GM13977 (cell line): ENCODE data around the gene FBN1.

Source experiments
- DNase-seq: peaks from one replicate; pipeline ENCODE4 v3.0.0; 2012; ENCODE audit warnings: low spot score
- in situ Hi-C: fragments of 300-500 bp; cut with MboI; formaldehyde crosslinking; loops from one replicate; pipeline ENCODE4 v1.12.0; 2022; ENCODE audit warnings: low sequenced_read_pairs, low pct_unique_long_range_greater_than_20kb, mixed read lengths, inconsistent platforms; ENCODE audit not compliant: unreplicated experiment
- TF ChIP-seq, protein P1 (sequence below): IDR thresholded peaks from 2 replicates; pipeline ENCODE4 v1.5.1; 2012; ENCODE audit warnings: mild to moderate bottlenecking, control low read depth; ENCODE audit not compliant: insufficient read depth; ENCODE audit errors: extremely low read depth, missing control alignments

Gene FBN1

DNA sequence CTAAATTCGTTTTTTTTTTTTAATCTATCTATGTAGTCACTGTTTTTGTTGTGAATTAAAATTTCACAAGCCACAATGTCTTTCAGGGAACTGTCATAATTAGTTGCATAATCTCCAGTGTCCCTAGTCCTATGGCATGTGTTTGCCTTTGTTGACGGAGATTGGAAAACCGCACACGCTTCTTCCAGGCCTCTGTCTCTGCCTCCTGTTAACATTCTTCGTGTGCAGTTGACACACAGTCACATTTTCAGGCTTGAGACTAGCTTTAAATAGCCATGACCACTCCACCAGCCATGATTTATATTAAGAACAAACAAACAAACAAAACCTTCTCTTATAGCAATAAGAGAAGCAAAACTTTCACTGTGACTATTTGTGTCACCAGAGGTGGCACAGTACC lies 174.4 kb downstream of the FBN1 start:
- no peak for DNase-seq
- TF ChIP-seq, protein P1, sequence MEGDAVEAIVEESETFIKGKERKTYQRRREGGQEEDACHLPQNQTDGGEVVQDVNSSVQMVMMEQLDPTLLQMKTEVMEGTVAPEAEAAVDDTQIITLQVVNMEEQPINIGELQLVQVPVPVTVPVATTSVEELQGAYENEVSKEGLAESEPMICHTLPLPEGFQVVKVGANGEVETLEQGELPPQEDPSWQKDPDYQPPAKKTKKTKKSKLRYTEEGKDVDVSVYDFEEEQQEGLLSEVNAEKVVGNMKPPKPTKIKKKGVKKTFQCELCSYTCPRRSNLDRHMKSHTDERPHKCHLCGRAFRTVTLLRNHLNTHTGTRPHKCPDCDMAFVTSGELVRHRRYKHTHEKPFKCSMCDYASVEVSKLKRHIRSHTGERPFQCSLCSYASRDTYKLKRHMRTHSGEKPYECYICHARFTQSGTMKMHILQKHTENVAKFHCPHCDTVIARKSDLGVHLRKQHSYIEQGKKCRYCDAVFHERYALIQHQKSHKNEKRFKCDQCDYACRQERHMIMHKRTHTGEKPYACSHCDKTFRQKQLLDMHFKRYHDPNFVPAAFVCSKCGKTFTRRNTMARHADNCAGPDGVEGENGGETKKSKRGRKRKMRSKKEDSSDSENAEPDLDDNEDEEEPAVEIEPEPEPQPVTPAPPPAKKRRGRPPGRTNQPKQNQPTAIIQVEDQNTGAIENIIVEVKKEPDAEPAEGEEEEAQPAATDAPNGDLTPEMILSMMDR, result no peak
- in situ Hi-C loops, result no loop called here

DNA sequence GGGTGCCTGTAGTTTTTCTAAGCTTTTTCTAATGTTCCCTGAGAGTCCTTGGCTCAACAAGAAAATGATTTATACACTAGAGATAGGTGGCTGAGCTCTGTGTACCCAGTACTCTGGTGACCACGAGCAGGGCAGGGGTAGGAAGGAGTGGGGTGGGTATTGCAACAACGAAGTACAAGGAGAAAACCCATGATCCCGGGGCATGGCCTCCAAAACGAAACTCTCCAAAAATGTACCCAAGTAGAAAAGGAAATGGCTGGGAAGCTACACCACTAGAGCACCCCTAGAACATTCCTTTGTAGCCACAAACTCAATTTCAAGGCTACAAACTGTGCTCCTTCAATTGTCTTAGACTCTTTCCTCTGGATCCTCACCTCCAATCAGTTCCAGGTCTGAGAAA lies 175.4 kb downstream of the FBN1 start:
- TF ChIP-seq, protein P1, result no peak
- no peak for DNase-seq
- in situ Hi-C loops, result no loop called here

DNA sequence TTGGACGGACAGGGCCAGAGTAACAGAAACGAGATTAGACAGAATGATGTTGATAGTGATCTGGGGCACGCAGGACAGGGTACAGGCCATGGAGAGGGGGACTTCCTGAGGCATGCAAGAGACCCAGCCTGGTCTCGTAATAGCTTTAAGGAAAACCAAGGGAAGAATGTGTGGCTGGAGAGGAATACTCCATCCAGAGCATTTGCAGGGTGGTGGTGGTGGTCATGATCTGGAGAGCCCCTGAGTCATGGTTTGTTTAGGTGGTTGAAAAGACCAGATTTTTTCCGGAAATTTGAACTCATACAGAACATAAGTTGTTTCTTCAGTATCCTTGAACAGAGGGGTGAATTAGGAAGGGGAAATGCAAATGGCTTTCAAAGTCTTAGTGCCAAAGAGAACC lies 175.8 kb downstream of the FBN1 start:
- in situ Hi-C loops, result no loop called here
- DNase-seq, result no peak
- TF ChIP-seq, protein P1, result no peak

DNA sequence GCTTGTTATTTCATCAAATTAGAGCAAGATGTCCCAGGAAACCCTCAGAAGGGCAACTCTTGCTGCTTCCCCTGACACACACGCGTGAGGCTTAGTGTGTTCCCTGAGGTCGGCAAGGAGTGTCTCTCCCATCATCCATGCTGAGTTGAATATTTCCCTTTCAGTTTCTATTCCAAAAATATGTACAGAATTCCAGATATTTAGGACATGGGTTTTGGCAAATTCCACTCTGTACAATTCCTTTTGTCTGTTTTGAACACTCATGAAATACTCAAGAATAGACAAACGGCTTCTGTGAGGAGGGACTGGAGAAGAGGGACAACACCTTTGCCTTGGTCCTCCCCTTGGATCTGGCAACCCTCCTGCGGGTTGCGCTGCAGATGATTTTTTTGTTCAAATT lies 176.2 kb downstream of the FBN1 start:
- in situ Hi-C loops, result no loop called here
- no peak for DNase-seq
- TF ChIP-seq, protein P1, result no peak

DNA sequence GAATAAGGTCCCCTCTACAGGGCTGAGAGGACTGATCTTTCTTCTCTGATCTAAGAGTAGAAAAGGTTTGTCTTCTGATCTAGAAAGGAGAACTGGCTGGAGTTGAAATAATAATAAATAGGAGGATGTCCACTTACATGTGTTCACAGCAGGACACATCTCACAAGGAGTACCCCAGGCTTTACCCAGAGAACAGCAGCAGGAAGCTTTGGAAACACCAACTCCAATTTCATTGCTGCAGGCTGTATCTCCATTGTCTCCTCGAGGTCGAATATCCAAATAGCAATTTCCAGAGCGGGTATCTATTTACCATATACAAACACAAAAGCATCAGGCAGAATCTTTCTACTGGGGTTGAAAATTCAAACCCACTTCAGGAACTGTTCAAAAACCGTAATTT lies 177.7 kb downstream of the FBN1 start:
- in situ Hi-C loops, result no loop called here
- TF ChIP-seq, protein P1, result no peak
- no peak for DNase-seq

DNA sequence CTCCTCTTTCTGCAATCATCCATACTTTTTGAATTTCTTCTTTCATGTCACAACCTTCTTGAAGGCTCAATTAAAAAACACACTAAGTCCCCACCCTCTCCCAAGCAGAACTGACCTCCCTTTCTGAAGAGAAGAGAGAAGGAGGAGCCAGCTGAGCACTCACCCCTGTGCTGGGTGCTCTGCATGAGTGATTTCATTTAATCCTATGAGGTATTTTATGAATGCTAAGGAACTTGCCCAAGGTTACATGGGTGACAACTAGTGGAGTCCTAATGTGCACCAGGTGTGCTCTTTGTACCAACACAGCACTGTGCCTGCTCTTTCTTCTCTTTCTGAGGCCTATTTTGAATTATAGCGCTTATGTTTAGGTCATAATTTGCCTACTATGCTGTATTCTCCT lies 178.7 kb downstream of the FBN1 start:
- in situ Hi-C loops, result no loop called here
- TF ChIP-seq, protein P1, result no peak
- no peak for DNase-seq

DNA sequence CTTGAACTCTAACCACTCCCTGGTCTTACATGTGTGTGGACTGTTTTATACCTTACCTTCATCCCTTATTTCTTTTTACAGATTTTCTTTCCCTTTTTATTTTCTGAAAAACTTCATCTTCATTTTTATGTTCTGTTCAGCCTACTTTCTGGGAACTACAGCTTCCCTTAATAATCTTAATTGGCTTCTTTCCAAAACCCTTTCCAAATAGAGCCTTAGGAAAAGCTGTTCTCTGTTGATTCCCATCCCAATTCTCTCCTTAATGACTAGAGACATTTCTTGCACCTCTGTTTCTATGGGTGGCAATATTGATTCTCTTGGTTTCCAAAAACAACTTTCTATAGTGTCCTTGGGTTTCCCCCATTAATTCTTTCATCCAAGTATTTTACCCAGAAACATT lies 179.4 kb downstream of the FBN1 start:
- DNase-seq, result no peak
- TF ChIP-seq, protein P1, result no peak
- in situ Hi-C loops, result no loop called here
